Hypothalamus (tissue), 51 donors: Measurements from ENCODE around the gene SEMA3G.
A peak's percentile ranks its signal among the peaks of the same experiment; 100 is the strongest.

Experiments
- DNase-seq, 51 donors: peaks; one replicate each; lab custom pipeline; 2025; lab: John Stamatoyannopoulos, UW

SEMA3G gene

GRCh38 chr3:52440671-52441070 is 4.2 kb downstream of the SEMA3G start:
- DNase-seq, result no peak

- DNase-seq, result no peak
These were observed 4.7 kb downstream of the SEMA3G start for GRCh38 chr3:52440249-52440551.

GRCh38 chr3:52439426-52440248 is 5.3 kb downstream of the SEMA3G start:
- no peak for DNase-seq

- no peak for DNase-seq
These were observed 6.1 kb downstream of the SEMA3G start for GRCh38 chr3:52438579-52439425.

- DNase-seq, result no peak
These were observed 6.9 kb downstream of the SEMA3G start for GRCh38 chr3:52438104-52438376.

GRCh38 chr3:52437326-52438103 is 7.4 kb downstream of the SEMA3G start:
- DNase-seq, result no peak

- DNase-seq, result no peak
These were observed 8.3 kb downstream of the SEMA3G start for GRCh38 chr3:52436500-52437149.

- DNase-seq, result no peak
These were observed 9.4 kb downstream of the SEMA3G start for GRCh38 chr3:52435246-52436101.

GRCh38 chr3:52434491-52435115 is 10.3 kb downstream of the SEMA3G start:
- no peak for DNase-seq

GRCh38 chr3:52433996-52434479 is 10.9 kb downstream of the SEMA3G start:
- DNase-seq, result no peak

- DNase-seq, result no peak
These were observed 11.4 kb downstream of the SEMA3G start for GRCh38 chr3:52433328-52433995.

- DNase-seq, result no peak
These were observed 12.2 kb downstream of the SEMA3G start for GRCh38 chr3:52432691-52433141.

GRCh38 chr3:52432225-52432624 is 12.7 kb downstream of the SEMA3G start:
- no peak for DNase-seq

GRCh38 chr3:52431459-52432223 is 13.3 kb downstream of the SEMA3G start:
- DNase-seq, result no peak

- no peak for DNase-seq
These were observed 14.5 kb downstream of the SEMA3G start for GRCh38 chr3:52430416-52430810.

GRCh38 chr3:52429779-52430415 is 15.0 kb downstream of the SEMA3G start:
- peak in 2 of 51 donors; percentile 9 to 45 for DNase-seq

GRCh38 chr3:52429031-52429430 is 15.9 kb downstream of the SEMA3G start:
- DNase-seq, result no peak
